GM21367 (cell line): Measurements from ENCODE around the gene SLFN14.
"Not testable (repeated sequence)": the region's sequence is repeated elsewhere in the genome, so short reads cannot be mapped to it uniquely, and the experiment has no call there.

ENCODE experiments used
- ATAC-seq: cut with Tn5 transposase; IDR thresholded peaks from one replicate; pipeline ENCODE4 v1.9.1; 2021; ENCODE audit not compliant: unreplicated experiment

The SLFN14 gene

GRCh38 chr17:35559495-35560210 is 966 bp downstream of the SLFN14 start:
- ATAC-seq: no peak

- no peak for ATAC-seq
Observed at GRCh38 chr17:35557353-35557752, 3.3 kb downstream of the SLFN14 start.

GRCh38 chr17:35555691-35556090 is 4.9 kb downstream of the SLFN14 start:
- ATAC-seq: no peak

- ATAC-seq: no peak
Observed at GRCh38 chr17:35554668-35555067, 6.0 kb downstream of the SLFN14 start.

GRCh38 chr17:35553310-35553709 is 7.3 kb downstream of the SLFN14 start:
- ATAC-seq: no peak

- no peak for ATAC-seq
Observed at GRCh38 chr17:35548978-35549377, 11.6 kb downstream of the SLFN14 start.

GRCh38 chr17:35548208-35548810 is 12.3 kb downstream of the SLFN14 start:
- ATAC-seq: no peak

GRCh38 chr17:35546487-35546886 is 14.1 kb downstream of the SLFN14 start:
- ATAC-seq: no peak

GRCh38 chr17:35545150-35545549 is 15.5 kb downstream of the SLFN14 start:
- no peak for ATAC-seq

GRCh38 chr17:35543856-35544255 is 16.8 kb downstream of the SLFN14 start:
- no peak for ATAC-seq

GRCh38 chr17:35542990-35543389 is 17.6 kb downstream of the SLFN14 start:
- ATAC-seq: no peak

GRCh38 chr17:35541434-35541833 is 19.2 kb downstream of the SLFN14 start:
- no peak for ATAC-seq

- no peak for ATAC-seq
Observed at GRCh38 chr17:35540589-35541404, 19.8 kb downstream of the SLFN14 start.

- no peak for ATAC-seq
Observed at GRCh38 chr17:35539659-35540026, 21.0 kb downstream of the SLFN14 start.

- ATAC-seq: no peak
Observed at GRCh38 chr17:35537601-35538141, 22.9 kb downstream of the SLFN14 start, which contains the start of gene SLFN12L. Gene SLFN12L, minus strand, starts transcription at chr17:35537678. Its CDS starts 15,314 bp downstream, at chr17:35522364.

GRCh38 chr17:35536664-35537171 is 23.9 kb downstream of the SLFN14 start:
- no peak for ATAC-seq

- ATAC-seq: not testable (repeated sequence)
Observed at GRCh38 chr17:35535406-35535805, 25.2 kb downstream of the SLFN14 start.

GRCh38 chr17:35534576-35535093 is 26.0 kb downstream of the SLFN14 start:
- ATAC-seq: no peak

GRCh38 chr17:35531160-35531559 is 29.5 kb downstream of the SLFN14 start:
- ATAC-seq: no peak

- no peak for ATAC-seq
Observed at GRCh38 chr17:35529866-35530265, 30.8 kb downstream of the SLFN14 start.

GRCh38 chr17:35529326-35529725 is 31.3 kb downstream of the SLFN14 start:
- ATAC-seq: not testable (repeated sequence)
